B cell (primary cell): ENCODE data around the gene BROX. TPM values are rescaled to one million over a fixed set of nuclear protein-coding genes. Genes with fewer than 3 reads are reported as not detected.
"Not testable (repeated sequence)": the region's sequence is repeated elsewhere in the genome, so short reads cannot be mapped to it uniquely, and the experiment has no call there.

Source experiments
- ATAC-seq: fragments of 200-7000 bp; cut with Tn5 transposase; one replicate; pipeline ENCODE4 v1.10.0; 2021; ENCODE audit warnings: low read depth, mild to moderate bottlenecking, moderate number of reproducible peaks, moderate library complexity
- CTCF ChIA-PET: fragments of 350-600 bp; sonication (Branson Sonifier 250); formaldehyde crosslinking; loops from one replicate; lab custom pipeline; 2021; ENCODE audit warnings: antibody characterized with exemption, inconsistent platforms; lab: Charles Lee
- POLR2A ChIA-PET: fragments of 350-600 bp; sonication (Branson Sonifier 250); formaldehyde crosslinking; loops from one replicate; lab custom pipeline; 2021; ENCODE audit warnings: antibody characterized with exemption; lab: Charles Lee
- DNase-seq: peaks from one replicate; pipeline ENCODE4 v3.0.0; 2013
- H2AFZ ChIP-seq: 2 replicates; pipeline ENCODE4 v1.6.1; 2012; ENCODE audit warnings: mild to moderate bottlenecking, low read depth, low read length; ENCODE audit not compliant: insufficient read depth, poor library complexity, severe bottlenecking
- H3K27ac ChIP-seq, 2 donors: 1 replicate in 1 of 2; 2 replicates in 1 of 2; pipeline ENCODE4 v1.5.1; 2012 to 2013; ENCODE audit warnings: low read length in 2 of 2, mild to moderate bottlenecking in 2 of 2, moderate library complexity in 1 of 2
- H3K27me3 ChIP-seq, 4 experiments: fragments of 200-600 bp in 1 of 4; sonication (generic) in 1 of 4; replicated peaks in 1 of 4; 1 replicate in 2 of 4; 2 replicates in 2 of 4; pipeline versions ENCODE4 v1.6.1 to v1.7.0; 2013 to 2016; ENCODE audit warnings: low read length in 3 of 4, mild to moderate bottlenecking in 2 of 4, mixed read lengths in 1 of 4, moderate library complexity in 1 of 4; ENCODE audit not compliant: insufficient read depth in 4 of 4, control insufficient read depth in 3 of 4; ENCODE audit errors: control extremely low read depth in 1 of 4
- H3K36me3 ChIP-seq, 2 experiments: replicated peaks in 1 of 2; 1 replicate in 1 of 2; 2 replicates in 1 of 2; pipeline versions ENCODE4 v1.6.1 to v1.7.1; 2013; ENCODE audit warnings: low read length in 1 of 2; ENCODE audit not compliant: insufficient read depth in 2 of 2, control insufficient read depth in 1 of 2; ENCODE audit errors: control extremely low read depth in 1 of 2, extremely low read depth in 1 of 2
- H3K4me1 ChIP-seq, 2 donors: fragments of 200-600 bp in 1 of 2; sonication (generic) in 1 of 2; 1 replicate in 1 of 2; 2 replicates in 1 of 2; pipeline versions ENCODE4 v1.5.1 to v1.6.1; 2013 to 2017; ENCODE audit warnings: low read length in 2 of 2; ENCODE audit not compliant: control insufficient read depth in 2 of 2, insufficient read depth in 2 of 2
- H3K4me2 ChIP-seq: replicated peaks from 2 replicates; pipeline ENCODE3; 2012; ENCODE audit warnings: mild to moderate bottlenecking, low read depth, low read length; ENCODE audit not compliant: poor library complexity, severe bottlenecking
- H3K4me3 ChIP-seq, 5 experiments: fragments of 200-600 bp in 1 of 5; sonication (generic) in 1 of 5; 1 replicate in 3 of 5; 2 replicates in 2 of 5; pipeline versions ENCODE4 v1.5.1 to v1.7.0; 2011 to 2016; ENCODE audit warnings: low read length in 4 of 5, mild to moderate bottlenecking in 4 of 5, low read depth in 2 of 5, control low read depth in 1 of 5, moderate library complexity in 1 of 5; ENCODE audit not compliant: insufficient read depth in 1 of 5; ENCODE audit errors: control extremely low read depth in 1 of 5, extremely low read depth in 1 of 5
- H3K79me2 ChIP-seq: fragments of 200-600 bp; sonication (generic); one replicate; pipeline ENCODE4 v1.6.0; 2016; ENCODE audit warnings: low read length; ENCODE audit not compliant: control insufficient read depth, insufficient read depth
- H3K9ac ChIP-seq: fragments of 200-600 bp; sonication (generic); 2 replicates; pipeline ENCODE4 v1.6.1; 2017; ENCODE audit warnings: mild to moderate bottlenecking, low read length, moderate library complexity
- H3K9me3 ChIP-seq, 3 donors: one replicate each; pipeline versions ENCODE4 v1.6.1 to v1.7.1; 2013; ENCODE audit warnings: low read length in 2 of 3; ENCODE audit not compliant: control insufficient read depth in 2 of 3, insufficient read depth in 1 of 3; ENCODE audit errors: control extremely low read depth in 1 of 3
- H4K20me1 ChIP-seq: 2 replicates; pipeline ENCODE4 v1.6.0; 2012; ENCODE audit warnings: mild to moderate bottlenecking, low read length; ENCODE audit not compliant: insufficient read depth, control insufficient read depth, poor library complexity, severe bottlenecking
- H3K27ac Mint-ChIP-seq: one replicate; pipeline ENCODE4 v1.8.0; 2021; ENCODE audit warnings: mixed read lengths
- H3K27me3 Mint-ChIP-seq: one replicate; pipeline ENCODE4 v1.8.0; 2021; ENCODE audit warnings: mixed read lengths
- H3K4me1 Mint-ChIP-seq: one replicate; pipeline ENCODE4 v1.8.0; 2021; ENCODE audit warnings: mixed read lengths
- H3K4me3 Mint-ChIP-seq: one replicate; pipeline ENCODE4 v1.8.0; 2021; ENCODE audit warnings: mixed read lengths
- H3K9me3 Mint-ChIP-seq: one replicate; pipeline ENCODE4 v1.8.0; 2022; ENCODE audit warnings: mixed read lengths; ENCODE audit not compliant: insufficient read depth
- WGBS: methylation state at CpG from one replicate; pipeline ENCODE4 v1.1.5; 2013; ENCODE audit warnings: missing lambda C conversion rate; ENCODE audit not compliant: insufficient coverage; 5-methylcytosine and 5-hydroxymethylcytosine counted together
- intact Hi-C: fragments of 100-400 bp; cut with micrococcal nuclease; formaldehyde crosslinking; loops from one replicate; pipeline ENCODE4 v1.10.0; 2022
- polyA plus RNA-seq: library from polyadenylated mRNA; depleted of rRNA; stranded (reverse); fragments of >200 nt; gene quantifications from 2 replicates; pipeline ENCODE4 v1.2.3, GENCODE V29; 2012
- total RNA-seq, 2 donors: library from RNA; stranded (reverse); fragments of 120-200 nt in 1 of 2; gene quantifications; 1 replicate in 1 of 2; 2 replicates in 1 of 2; pipeline versions ENCODE4 v1.2.3 to v1.2.4, GENCODE V29; 2013 to 2022
- TF ChIP-seq, protein P1 (sequence below): fragments of 200-600 bp; IDR thresholded peaks from one replicate; pipeline ENCODE4 v1.8.0; 2022; ENCODE audit warnings: antibody characterized with exemption, mild to moderate bottlenecking

Gene BROX
- total and polyA plus RNA-seq, 2 donors (not counting 1 experiment from before 2014, with no cell fraction given): 8.7 to 57.8 TPM

DNA sequence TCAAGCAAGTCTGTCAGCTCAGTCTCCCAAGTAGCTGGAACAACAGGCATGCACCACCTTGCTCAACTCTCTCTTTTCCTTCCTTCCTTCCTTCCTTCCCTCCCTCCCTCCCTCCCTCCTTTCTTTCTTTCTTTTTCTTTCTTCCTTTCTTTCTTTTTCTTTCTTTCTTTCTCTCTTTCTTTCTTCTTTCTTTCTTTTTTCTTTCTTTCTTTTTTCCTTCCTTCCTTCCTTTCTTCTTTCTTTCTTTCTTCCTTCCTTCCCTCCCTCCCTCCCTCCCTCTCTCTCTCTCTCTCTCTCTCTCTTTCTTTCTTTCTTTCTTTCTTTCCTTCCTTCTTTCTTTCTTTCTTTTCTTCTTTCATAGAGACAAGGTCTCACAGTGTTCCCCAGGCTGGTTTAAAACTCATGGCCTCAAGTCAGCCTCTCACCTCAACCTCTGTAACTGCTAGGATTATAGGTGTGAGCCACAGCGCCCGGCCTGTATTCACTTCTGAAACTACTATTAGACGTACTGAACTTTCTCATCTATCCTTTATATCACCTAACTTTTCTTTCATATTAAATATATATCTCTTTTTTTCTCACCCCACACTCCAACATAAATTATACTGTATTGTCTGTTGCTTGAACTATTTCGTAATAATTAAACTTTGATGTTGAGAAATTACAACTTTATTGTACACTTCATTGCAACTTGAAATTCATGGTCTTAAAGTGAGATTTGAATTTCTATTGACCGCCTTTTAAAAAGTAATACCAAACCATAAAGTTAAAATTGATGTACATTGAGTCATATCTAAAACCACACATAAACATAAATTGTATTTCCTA, 29.5 kb downstream of the BROX start:
- TF ChIP-seq, protein P1, sequence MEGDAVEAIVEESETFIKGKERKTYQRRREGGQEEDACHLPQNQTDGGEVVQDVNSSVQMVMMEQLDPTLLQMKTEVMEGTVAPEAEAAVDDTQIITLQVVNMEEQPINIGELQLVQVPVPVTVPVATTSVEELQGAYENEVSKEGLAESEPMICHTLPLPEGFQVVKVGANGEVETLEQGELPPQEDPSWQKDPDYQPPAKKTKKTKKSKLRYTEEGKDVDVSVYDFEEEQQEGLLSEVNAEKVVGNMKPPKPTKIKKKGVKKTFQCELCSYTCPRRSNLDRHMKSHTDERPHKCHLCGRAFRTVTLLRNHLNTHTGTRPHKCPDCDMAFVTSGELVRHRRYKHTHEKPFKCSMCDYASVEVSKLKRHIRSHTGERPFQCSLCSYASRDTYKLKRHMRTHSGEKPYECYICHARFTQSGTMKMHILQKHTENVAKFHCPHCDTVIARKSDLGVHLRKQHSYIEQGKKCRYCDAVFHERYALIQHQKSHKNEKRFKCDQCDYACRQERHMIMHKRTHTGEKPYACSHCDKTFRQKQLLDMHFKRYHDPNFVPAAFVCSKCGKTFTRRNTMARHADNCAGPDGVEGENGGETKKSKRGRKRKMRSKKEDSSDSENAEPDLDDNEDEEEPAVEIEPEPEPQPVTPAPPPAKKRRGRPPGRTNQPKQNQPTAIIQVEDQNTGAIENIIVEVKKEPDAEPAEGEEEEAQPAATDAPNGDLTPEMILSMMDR: peak; percentile 19
- H4K20me1 ChIP-seq, H3K9me3 Mint-ChIP-seq, H3K27me3 ChIP-seq, ATAC-seq, H3K9me3 ChIP-seq, H3K9ac ChIP-seq, H3K4me2 ChIP-seq, H3K27me3 Mint-ChIP-seq, DNase-seq, intact Hi-C loops, H3K4me3 ChIP-seq, H2AFZ ChIP-seq: not testable (repeated sequence)
- Histone ChIP-seq H3K27ac (peak overlapping the region in 1 of 2 donors; percentile 20), H3K79me2 (peaks cover 49% of the 10 kb centered on the region), H3K36me3 (peaks cover 0 to 15% of the 10 kb centered on the region in 2 experiments), H3K4me1 (peaks cover 37 to 40% of the 10 kb centered on the region in 2 donors)
- ChIA-PET POLR2A (interaction anchor here (0.7 kb wide), 1 partner anchor 14 kb away, joined by 7 read pairs; no protein-coding TSS in a partner anchor), CTCF (interaction anchor here (0.7 to 3.0 kb wide), 8 partner anchors 10 to 954 kb away, joined by 3 to 19 read pairs (median 5); no protein-coding TSS in a partner anchor)
- Mint-ChIP-seq H3K4me3 (peak overlapping the region; percentile 71), H3K27ac (peak overlapping the region; percentile 91), H3K4me1 (peaks cover 27% of the 10 kb centered on the region)
- WGBS: no CpG with 5 or more reads among the region's 5 CpGs

DNA sequence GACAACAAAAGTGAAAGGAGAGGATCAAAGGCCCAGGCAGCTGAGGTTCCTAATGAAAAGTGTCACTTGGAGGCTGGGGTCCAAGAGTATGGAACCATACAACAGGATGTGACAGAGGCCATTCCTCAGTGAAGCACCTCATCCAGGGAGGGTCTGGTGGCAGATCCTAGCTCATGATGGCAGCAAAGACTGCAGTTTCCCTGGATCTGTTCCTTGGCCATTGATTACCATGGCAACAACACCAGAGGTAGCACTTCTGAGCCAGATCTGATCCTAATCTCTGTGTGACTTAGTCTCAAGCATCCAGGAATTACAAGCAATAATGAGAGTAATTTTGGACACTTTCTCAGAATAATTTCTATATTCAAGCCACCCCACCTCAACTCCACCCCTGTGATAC, 37.6 kb downstream of the BROX start:
- ChIA-PET POLR2A (interaction anchor here (0.6 to 3.1 kb wide), 4 partner anchors 17 to 63 kb away, joined by 3 to 19 read pairs (median 6); partner anchors contain the start of genes AIDA and BROX), CTCF (interaction anchor here (1.0 to 4.2 kb wide), 13 partner anchors 9 to 380 kb away, joined by 3 to 31 read pairs (median 11); partner anchors contain the start of gene FAM177B)
- Histone ChIP-seq H3K9me3 (peaks cover 0 to 3% (median 0%) of the 10 kb centered on the region in 3 donors), H3K79me2 (peaks cover 15% of the 10 kb centered on the region), H3K9ac (no peak overlapping the region), H3K4me2 (peak overlapping the region; percentile 50), H3K27ac (peak overlapping the region; percentile 15 to 70), H4K20me1 (no peaks in the 10 kb centered on the region), H3K27me3 (no peaks in the 10 kb centered on the region), H3K4me1 (peaks cover 52% of the 10 kb centered on the region in 2 donors), H2AFZ (no peak overlapping the region), H3K4me3 (no peak overlapping the region), H3K36me3 (peaks cover 0 to 12% of the 10 kb centered on the region in 2 experiments)
- Mint-ChIP-seq H3K4me1 (peaks cover 53% of the 10 kb centered on the region), H3K27me3 (no peaks in the 10 kb centered on the region), H3K27ac (peak overlapping the region; percentile 75), H3K9me3 (no peaks in the 10 kb centered on the region), H3K4me3 (peak overlapping the region; percentile 24)
- intact Hi-C loops: loop anchor here (2.0 to 5.0 kb wide), 2 partner anchors 23 to 37 kb away; no protein-coding TSS in a partner anchor
- TF ChIP-seq, protein P1: no peak
- ATAC-seq: no peak
- no peak for DNase-seq
